Ectodermal cell (in vitro differentiated cells): ENCODE measurements around the gene FHIT.

ENCODE experiments used
- H3K27ac ChIP-seq: 2 replicates; pipeline ENCODE4 v1.7.0; 2013; ENCODE audit warnings: mild to moderate bottlenecking, low read depth, low read length; ENCODE audit not compliant: insufficient read depth, poor library complexity, severe bottlenecking
- H3K27me3 ChIP-seq: 2 replicates; pipeline ENCODE4 v1.7.0; 2013; ENCODE audit warnings: mild to moderate bottlenecking, low read length; ENCODE audit not compliant: insufficient read depth, control insufficient read depth, poor library complexity, severe bottlenecking
- H3K36me3 ChIP-seq: one replicate; pipeline ENCODE4 v1.7.0; 2013; ENCODE audit warnings: low read length; ENCODE audit not compliant: control insufficient read depth, insufficient read depth
- H3K4me1 ChIP-seq: one replicate; pipeline ENCODE4 v1.7.0; 2013; ENCODE audit warnings: low read length; ENCODE audit not compliant: control insufficient read depth, insufficient read depth
- H3K4me3 ChIP-seq: 2 replicates; pipeline ENCODE4 v1.7.0; 2013; ENCODE audit warnings: low read depth, low read length, control low read depth; ENCODE audit not compliant: insufficient read depth
- H3K9me3 ChIP-seq: 2 replicates; pipeline ENCODE4 v1.7.0; 2013; ENCODE audit warnings: mild to moderate bottlenecking, low read length, moderate library complexity; ENCODE audit not compliant: control insufficient read depth
- WGBS, 2 experiments: methylation state at CpG; one replicate each; pipeline ENCODE4 v1.1.7; 2013; ENCODE audit warnings: missing lambda C conversion rate in 2 of 2; 5-methylcytosine and 5-hydroxymethylcytosine counted together

The FHIT gene

GRCh38 chr3:60011218-60011617, 1240.0 kb downstream of the FHIT start:
- no peak overlapping the region for H3K27ac ChIP-seq
- no peaks in the 10 kb centered on the region for H3K9me3 ChIP-seq
- H3K27me3 ChIP-seq = no peaks in the 10 kb centered on the region
- H3K4me3 ChIP-seq = no peak overlapping the region
- H3K4me1 ChIP-seq = no peaks in the 10 kb centered on the region
- H3K36me3 ChIP-seq = no peaks in the 10 kb centered on the region
- WGBS, 2 experiments = 95 to 97% methylated on average over 4 to 6 of the region's 9 CpGs

- H3K36me3 ChIP-seq = no peaks in the 10 kb centered on the region
- WGBS, 2 experiments = 79 to 92% methylated on average over 4 of the region's 4 CpGs
- H3K9me3 ChIP-seq = no peaks in the 10 kb centered on the region
- H3K27me3 ChIP-seq = no peaks in the 10 kb centered on the region
- H3K4me3 ChIP-seq = no peak overlapping the region
- no peaks in the 10 kb centered on the region for H3K4me1 ChIP-seq
- H3K27ac ChIP-seq = no peak overlapping the region
These were observed 1240.5 kb downstream of the FHIT start for GRCh38 chr3:60010781-60011180.

GRCh38 chr3:60009931-60010478, 1241.2 kb downstream of the FHIT start:
- no peaks in the 10 kb centered on the region for H3K4me1 ChIP-seq
- WGBS, 2 experiments = 66 to 76% methylated on average over 3 of the region's 3 CpGs
- H3K4me3 ChIP-seq = no peak overlapping the region
- no peaks in the 10 kb centered on the region for H3K9me3 ChIP-seq
- no peaks in the 10 kb centered on the region for H3K36me3 ChIP-seq
- H3K27me3 ChIP-seq = no peaks in the 10 kb centered on the region
- no peak overlapping the region for H3K27ac ChIP-seq

GRCh38 chr3:60001369-60001768, 1249.9 kb downstream of the FHIT start:
- Histone ChIP-seq H3K36me3 (no peaks in the 10 kb centered on the region), H3K9me3 (no peaks in the 10 kb centered on the region), H3K27ac (no peak overlapping the region), H3K4me3 (no peak overlapping the region), H3K4me1 (no peaks in the 10 kb centered on the region), H3K27me3 (no peaks in the 10 kb centered on the region)
- WGBS, 2 experiments = 95 to 96% methylated on average over 6 of the region's 6 CpGs

GRCh38 chr3:60000311-60001105, 1250.7 kb downstream of the FHIT start:
- no peaks in the 10 kb centered on the region for H3K4me1 ChIP-seq
- H3K9me3 ChIP-seq = no peaks in the 10 kb centered on the region
- H3K36me3 ChIP-seq = no peaks in the 10 kb centered on the region
- no peak overlapping the region for H3K27ac ChIP-seq
- WGBS, 2 experiments = 94 to 96% methylated on average over 5 to 6 of the region's 6 CpGs
- H3K27me3 ChIP-seq = no peaks in the 10 kb centered on the region
- no peak overlapping the region for H3K4me3 ChIP-seq

- H3K27ac ChIP-seq = no peak overlapping the region
- H3K4me1 ChIP-seq = no peaks in the 10 kb centered on the region
- no peaks in the 10 kb centered on the region for H3K36me3 ChIP-seq
- no peak overlapping the region for H3K4me3 ChIP-seq
- no peaks in the 10 kb centered on the region for H3K27me3 ChIP-seq
- H3K9me3 ChIP-seq = no peaks in the 10 kb centered on the region
- WGBS, 2 experiments = 79 to 85% methylated on average over 6 of the region's 6 CpGs
These were observed 1253.2 kb downstream of the FHIT start for GRCh38 chr3:59998058-59998457.

GRCh38 chr3:59997583-59997982, 1253.7 kb downstream of the FHIT start:
- H3K9me3 ChIP-seq = no peaks in the 10 kb centered on the region
- H3K36me3 ChIP-seq = no peaks in the 10 kb centered on the region
- no peaks in the 10 kb centered on the region for H3K27me3 ChIP-seq
- H3K27ac ChIP-seq = no peak overlapping the region
- WGBS, 2 experiments = 89% methylated on average over 1 of the region's 1 CpG; no CpG with 5 or more reads in 1 of the 2 experiments
- no peak overlapping the region for H3K4me3 ChIP-seq
- no peaks in the 10 kb centered on the region for H3K4me1 ChIP-seq

- 88 to 91% methylated on average over 2 of the region's 2 CpGs for WGBS, 2 experiments
- Histone ChIP-seq H3K4me1 (no peaks in the 10 kb centered on the region), H3K9me3 (no peaks in the 10 kb centered on the region), H3K27me3 (no peaks in the 10 kb centered on the region), H3K4me3 (no peak overlapping the region), H3K27ac (no peak overlapping the region), H3K36me3 (no peaks in the 10 kb centered on the region)
These were observed 1255.2 kb downstream of the FHIT start for GRCh38 chr3:59996056-59996455.

GRCh38 chr3:59995563-59995962, 1255.7 kb downstream of the FHIT start:
- Histone ChIP-seq H3K4me1 (no peaks in the 10 kb centered on the region), H3K27me3 (no peaks in the 10 kb centered on the region), H3K27ac (no peak overlapping the region), H3K36me3 (no peaks in the 10 kb centered on the region), H3K9me3 (no peaks in the 10 kb centered on the region), H3K4me3 (no peak overlapping the region)
- 95% methylated on average over 4 of the region's 4 CpGs for WGBS, 2 experiments

- H3K36me3 ChIP-seq = no peaks in the 10 kb centered on the region
- no peak overlapping the region for H3K27ac ChIP-seq
- no peaks in the 10 kb centered on the region for H3K4me1 ChIP-seq
- no peaks in the 10 kb centered on the region for H3K9me3 ChIP-seq
- H3K4me3 ChIP-seq = no peak overlapping the region
- WGBS, 2 experiments = 91 to 92% methylated on average over 6 of the region's 6 CpGs
- no peaks in the 10 kb centered on the region for H3K27me3 ChIP-seq
These were observed 1256.4 kb downstream of the FHIT start for GRCh38 chr3:59994732-59995304.
